ENCODE data around the gene CLTCL1.

- TF ChIP-seq, protein P1, sequence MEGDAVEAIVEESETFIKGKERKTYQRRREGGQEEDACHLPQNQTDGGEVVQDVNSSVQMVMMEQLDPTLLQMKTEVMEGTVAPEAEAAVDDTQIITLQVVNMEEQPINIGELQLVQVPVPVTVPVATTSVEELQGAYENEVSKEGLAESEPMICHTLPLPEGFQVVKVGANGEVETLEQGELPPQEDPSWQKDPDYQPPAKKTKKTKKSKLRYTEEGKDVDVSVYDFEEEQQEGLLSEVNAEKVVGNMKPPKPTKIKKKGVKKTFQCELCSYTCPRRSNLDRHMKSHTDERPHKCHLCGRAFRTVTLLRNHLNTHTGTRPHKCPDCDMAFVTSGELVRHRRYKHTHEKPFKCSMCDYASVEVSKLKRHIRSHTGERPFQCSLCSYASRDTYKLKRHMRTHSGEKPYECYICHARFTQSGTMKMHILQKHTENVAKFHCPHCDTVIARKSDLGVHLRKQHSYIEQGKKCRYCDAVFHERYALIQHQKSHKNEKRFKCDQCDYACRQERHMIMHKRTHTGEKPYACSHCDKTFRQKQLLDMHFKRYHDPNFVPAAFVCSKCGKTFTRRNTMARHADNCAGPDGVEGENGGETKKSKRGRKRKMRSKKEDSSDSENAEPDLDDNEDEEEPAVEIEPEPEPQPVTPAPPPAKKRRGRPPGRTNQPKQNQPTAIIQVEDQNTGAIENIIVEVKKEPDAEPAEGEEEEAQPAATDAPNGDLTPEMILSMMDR (optimal IDR thresholded peaks at IDR 0.05 in 1 of 3, IDR thresholded peaks at IDR 0.05 in 1 of 3, conservative IDR thresholded peaks at IDR 0.05 in 1 of 3; ENCODE audit: extremely low read depth in 1 of 3, insufficient read depth in 2 of 3, low read length in 3 of 3): no peak
- TF ChIP-seq EZH2 (IDR thresholded peaks at IDR 0.05; ENCODE audit: low read length): no peak
These were observed 77.4 kb downstream of the CLTCL1 start for GRCh38 chr22:19214078-19214473.
